HepG2 (cell line): ENCODE data around the gene OLAH. TPM values are rescaled to one million over a fixed set of nuclear protein-coding genes. Genes with fewer than 3 reads are reported as not detected.

Experiments used
- ATAC-seq: fragments of 200-7000 bp; cut with Tn5 transposase; 3 replicates; pipeline ENCODE4 v1.9.1; 2020; ENCODE audit warnings: mild to moderate bottlenecking, moderate library complexity
- BruUV-seq: library from RNA; stranded (reverse); fragments of 400-500 nt; replicated peaks from 2 replicates; lab custom pipeline; 2021; lab: Mats Ljungman, UMichigan
- CTCF ChIA-PET: fragments of 300-600 bp; formaldehyde crosslinking; extraction: SDS; loops from one replicate; lab custom pipeline; 2021; ENCODE audit warnings: low total read pairs, inconsistent platforms, low intra/inter-chr PET ratio; lab: Yijun Ruan, JAX
- POLR2A ChIA-PET: fragments of 350-600 bp; sonication (Branson Sonifier 250); formaldehyde crosslinking; loops from one replicate; lab custom pipeline; 2020; ENCODE audit warnings: antibody characterized with exemption, inconsistent platforms; lab: Yijun Ruan, JAX
- DNase-seq: peaks from one replicate; pipeline ENCODE4 v3.0.0-alpha.2; 2015; ENCODE audit warnings: low spot score
- FAIRE-seq: peaks from 3 replicates; lab custom pipeline; 2011; peaks lifted over from hg19 to GRCh38; lab: Jason Lieb, UNC
- H2AFZ ChIP-seq: one replicate; pipeline ENCODE4 v1.6.1; 2011; ENCODE audit warnings: low read length, inconsistent platforms
- H3K27ac ChIP-seq: fragments of 300-600 bp; 3 replicates; pipeline ENCODE4 v1.8.0; 2011; ENCODE audit warnings: mixed run types, mild to moderate bottlenecking, mixed read lengths, low read length, inconsistent platforms; ENCODE audit not compliant: insufficient read depth; ENCODE audit errors: extremely low read length
- H3K27me3 ChIP-seq, 2 experiments: fragments of 200-600 bp in 1 of 2; 2 replicates in 1 of 2; 3 replicates in 1 of 2; pipeline versions ENCODE4 v1.6.0 to v1.8.0; 2011; ENCODE audit warnings: low read length in 2 of 2, mild to moderate bottlenecking in 2 of 2, moderate library complexity in 2 of 2, inconsistent platforms in 1 of 2; ENCODE audit not compliant: insufficient read depth in 2 of 2, control insufficient read depth in 1 of 2
- H3K36me3 ChIP-seq, 2 experiments: fragments of 200-600 bp in 1 of 2; replicated peaks in 1 of 2; 2 replicates in 1 of 2; 3 replicates in 1 of 2; pipeline versions ENCODE4 v1.5.1 to v1.8.0; 2011; ENCODE audit warnings: low read length in 2 of 2, inconsistent platforms in 1 of 2; ENCODE audit not compliant: insufficient read depth in 2 of 2, control insufficient read depth in 1 of 2
- H3K4me1 ChIP-seq: 2 replicates; pipeline ENCODE4 v1.5.1; 2012; ENCODE audit warnings: low read length, inconsistent platforms; ENCODE audit not compliant: insufficient read depth
- H3K4me2 ChIP-seq: 2 replicates; pipeline ENCODE4 v1.6.0; 2011; ENCODE audit warnings: low read depth, low read length, inconsistent platforms
- H3K4me3 ChIP-seq, 3 experiments: fragments of 200-600 bp in 1 of 3; sonication (generic), shearing (Covaris generic) in 1 of 3; replicated peaks in 1 of 3; 2 replicates each; pipeline ENCODE4 v1.5.1; 2011 to 2016; ENCODE audit warnings: low read length in 3 of 3, inconsistent platforms in 2 of 3, low read depth in 2 of 3, mild to moderate bottlenecking in 2 of 3, control low read depth in 1 of 3, mixed read lengths in 1 of 3; ENCODE audit not compliant: insufficient read depth in 1 of 3
- H3K79me2 ChIP-seq: one replicate; pipeline ENCODE4 v1.6.1; 2011; ENCODE audit warnings: low read length, inconsistent platforms; ENCODE audit not compliant: insufficient read depth
- H3K9ac ChIP-seq: 2 replicates; pipeline ENCODE4 v1.6.0; 2011; ENCODE audit warnings: mild to moderate bottlenecking, low read depth, low read length, inconsistent platforms; ENCODE audit not compliant: insufficient read depth
- H3K9me3 ChIP-seq: 2 replicates; pipeline ENCODE4 v1.5.1; 2012; ENCODE audit warnings: mild to moderate bottlenecking, low read length
- H4K20me1 ChIP-seq: 2 replicates; pipeline ENCODE4 v1.6.0; 2011; ENCODE audit warnings: inconsistent platforms, mild to moderate bottlenecking, low read length, moderate library complexity; ENCODE audit not compliant: insufficient read depth
- BORCS8-MEF2B ChIP-seq: sonication (generic); formaldehyde crosslinking; IDR thresholded peaks from 2 replicates; pipeline ENCODE4 v1.8.0; 2022; ENCODE audit warnings: mild to moderate bottlenecking, missing genetic modification reagents
- GATAD2A ChIP-seq: IDR thresholded peaks from 2 replicates; pipeline ENCODE4 v1.6.1; 2016
- IRX3 ChIP-seq: sonication (generic); formaldehyde crosslinking; IDR thresholded peaks from 2 replicates; pipeline ENCODE4 v1.8.1; 2023; ENCODE audit warnings: mild to moderate bottlenecking, low read depth, missing genetic modification reagents, borderline replicate concordance
- NFE2L2 ChIP-seq: fragments of 150-350 bp; IDR thresholded peaks from 2 replicates; pipeline ENCODE4 v1.6.1; 2014; ENCODE audit warnings: low read length
- SP1 ChIP-seq, 2 experiments: fragments of 450-650 bp in 1 of 2; sonication (generic) in 1 of 2; formaldehyde crosslinking in 1 of 2; IDR thresholded peaks; 2 replicates each; pipeline versions ENCODE4 v1.4.0 to v1.6.1; 2016 to 2020; ENCODE audit warnings: missing genetic modification reagents in 1 of 2
- USF2 ChIP-seq, 2 experiments: sonication (generic) in 1 of 2; formaldehyde crosslinking in 1 of 2; IDR thresholded peaks; 2 replicates each; pipeline versions ENCODE4 v1.5.1 to v1.6.1; 2011 to 2020; ENCODE audit warnings: borderline replicate concordance in 1 of 2, low read depth in 1 of 2, low read length in 1 of 2, mild to moderate bottlenecking in 1 of 2, missing genetic modification reagents in 1 of 2, moderate library complexity in 1 of 2
- YEATS4 ChIP-seq: sonication (generic); formaldehyde crosslinking; IDR thresholded peaks from 2 replicates; pipeline ENCODE4 v1.4.0; 2020; ENCODE audit warnings: missing genetic modification reagents, borderline replicate concordance
- ZKSCAN8 ChIP-seq: IDR thresholded peaks from 2 replicates; pipeline ENCODE4 v1.6.1; 2016; ENCODE audit warnings: borderline replicate concordance, missing genetic modification reagents, missing compliant biosample characterization
- ZNF501 ChIP-seq: sonication (generic); formaldehyde crosslinking; IDR thresholded peaks from 2 replicates; pipeline ENCODE4 v1.5.1; 2020; ENCODE audit warnings: mild to moderate bottlenecking, moderate library complexity, missing genetic modification reagents
- WGBS: methylation state at CpG from one replicate; pipeline ENCODE4 v1.1.6; 2017; ENCODE audit warnings: low lambda C conversion rate; 5-methylcytosine and 5-hydroxymethylcytosine counted together
- in situ Hi-C: cut with HindIII; loops from 2 replicates; pipeline ENCODE4 v1.10.0; 2017; ENCODE audit warnings: low pct_unique_long_range_greater_than_20kb; ENCODE audit not compliant: extremely low pct_ligation_motif_present
- intact Hi-C: fragments of 100-400 bp; cut with micrococcal nuclease; formaldehyde crosslinking; loops from one replicate; pipeline ENCODE4 v1.10.0; 2022; ENCODE audit not compliant: unreplicated experiment
- polyA plus RNA-seq, 8 experiments: library from polyadenylated mRNA; depleted of rRNA in 3 of 8; stranded (reverse) in 7 of 8; unstranded in 1 of 8; fragments of >200 nt; fragmentation: Illumina TruSeq in 4 of 8; extraction: Trizol in 4 of 8; gene quantifications; 2 replicates each; pipeline versions ENCODE4 v1.2.1 to v1.2.3, GENCODE V29; 2011 to 2016; ENCODE audit warnings: low read depth in 4 of 8, missing spikeins in 1 of 8, mixed read lengths in 1 of 8; ENCODE audit not compliant: insufficient read depth in 1 of 8
- total RNA-seq, 5 experiments: library from RNA; depleted of rRNA; stranded (reverse); fragments of >200 nt; fragmentation: Illumina TruSeq; extraction: Trizol; gene quantifications; 2 replicates each; pipeline ENCODE4 v1.2.3, GENCODE V29; 2016; ENCODE audit warnings: low read depth in 1 of 5
- TF ChIP-seq, protein P1 (sequence below): sonication (generic); formaldehyde crosslinking; IDR thresholded peaks from 2 replicates; pipeline ENCODE4 v1.4.0; 2020; ENCODE audit warnings: missing genetic modification reagents, borderline replicate concordance
- TF ChIP-seq, protein P2 (sequence below): sonication (generic); formaldehyde crosslinking; IDR thresholded peaks from 2 replicates; pipeline ENCODE4 v1.5.1; 2020; ENCODE audit warnings: mild to moderate bottlenecking, missing genetic modification reagents, moderate library complexity

Gene OLAH
- total and polyA plus RNA-seq, 2 of the 13 experiments (the other 11 are each of a cell fraction or from before 2014, with no cell fraction given), result 0.13 TPM; not detected in 1

GRCh38 chr10:15060638-15061037 lies 16.9 kb downstream of the OLAH start:
- Histone ChIP-seq H4K20me1 (no peaks in the 10 kb centered on the region), H3K4me3 (no peak overlapping the region), H3K79me2 (no peaks in the 10 kb centered on the region), H3K27ac (no peak overlapping the region), H3K4me1 (no peaks in the 10 kb centered on the region), H3K9ac (no peak overlapping the region), H2AFZ (no peak overlapping the region), H3K9me3 (0 out of 2 replicates have a peak, but pooled peaks cover 6% of the 10 kb centered on the region), H3K36me3 (no peaks in the 10 kb centered on the region), H3K27me3 (no peaks in the 10 kb centered on the region; a peak in 1 of 5 replicates), H3K4me2 (no peak overlapping the region)
- intact Hi-C loops, result no loop called here
- POLR2A ChIA-PET, result no interaction called here
- ATAC-seq, result no peak
- no peak for DNase-seq
- no TSS peak for BruUV-seq
- CTCF ChIA-PET, result no interaction called here
- FAIRE-seq, result no peak
- 1% methylated on average over 2 of the region's 2 CpGs for WGBS
- in situ Hi-C loops, result no loop called here
- TF ChIP-seq YEATS4 (CRISPR knock-in tag) (no peak), SP1 (IDR thresholded peaks at IDR 0.05) (no peak), SP1 (CRISPR knock-in tag; IDR thresholded peaks at IDR 0.05) (no peak), ZKSCAN8 (CRISPR knock-in tag) (no peak), BORCS8-MEF2B (CRISPR knock-in tag) (no peak), USF2 (IDR thresholded peaks at IDR 0.05; ENCODE audit: low read depth, low read length) (no peak), USF2 (CRISPR knock-in tag; IDR thresholded peaks at IDR 0.05; ENCODE audit: borderline replicate concordance) (no peak), IRX3 (CRISPR knock-in tag) (no peak), GATAD2A (no peak), ZNF501 (CRISPR knock-in tag) (no peak), NFE2L2 (no peak)
- TF ChIP-seq, protein P1, sequence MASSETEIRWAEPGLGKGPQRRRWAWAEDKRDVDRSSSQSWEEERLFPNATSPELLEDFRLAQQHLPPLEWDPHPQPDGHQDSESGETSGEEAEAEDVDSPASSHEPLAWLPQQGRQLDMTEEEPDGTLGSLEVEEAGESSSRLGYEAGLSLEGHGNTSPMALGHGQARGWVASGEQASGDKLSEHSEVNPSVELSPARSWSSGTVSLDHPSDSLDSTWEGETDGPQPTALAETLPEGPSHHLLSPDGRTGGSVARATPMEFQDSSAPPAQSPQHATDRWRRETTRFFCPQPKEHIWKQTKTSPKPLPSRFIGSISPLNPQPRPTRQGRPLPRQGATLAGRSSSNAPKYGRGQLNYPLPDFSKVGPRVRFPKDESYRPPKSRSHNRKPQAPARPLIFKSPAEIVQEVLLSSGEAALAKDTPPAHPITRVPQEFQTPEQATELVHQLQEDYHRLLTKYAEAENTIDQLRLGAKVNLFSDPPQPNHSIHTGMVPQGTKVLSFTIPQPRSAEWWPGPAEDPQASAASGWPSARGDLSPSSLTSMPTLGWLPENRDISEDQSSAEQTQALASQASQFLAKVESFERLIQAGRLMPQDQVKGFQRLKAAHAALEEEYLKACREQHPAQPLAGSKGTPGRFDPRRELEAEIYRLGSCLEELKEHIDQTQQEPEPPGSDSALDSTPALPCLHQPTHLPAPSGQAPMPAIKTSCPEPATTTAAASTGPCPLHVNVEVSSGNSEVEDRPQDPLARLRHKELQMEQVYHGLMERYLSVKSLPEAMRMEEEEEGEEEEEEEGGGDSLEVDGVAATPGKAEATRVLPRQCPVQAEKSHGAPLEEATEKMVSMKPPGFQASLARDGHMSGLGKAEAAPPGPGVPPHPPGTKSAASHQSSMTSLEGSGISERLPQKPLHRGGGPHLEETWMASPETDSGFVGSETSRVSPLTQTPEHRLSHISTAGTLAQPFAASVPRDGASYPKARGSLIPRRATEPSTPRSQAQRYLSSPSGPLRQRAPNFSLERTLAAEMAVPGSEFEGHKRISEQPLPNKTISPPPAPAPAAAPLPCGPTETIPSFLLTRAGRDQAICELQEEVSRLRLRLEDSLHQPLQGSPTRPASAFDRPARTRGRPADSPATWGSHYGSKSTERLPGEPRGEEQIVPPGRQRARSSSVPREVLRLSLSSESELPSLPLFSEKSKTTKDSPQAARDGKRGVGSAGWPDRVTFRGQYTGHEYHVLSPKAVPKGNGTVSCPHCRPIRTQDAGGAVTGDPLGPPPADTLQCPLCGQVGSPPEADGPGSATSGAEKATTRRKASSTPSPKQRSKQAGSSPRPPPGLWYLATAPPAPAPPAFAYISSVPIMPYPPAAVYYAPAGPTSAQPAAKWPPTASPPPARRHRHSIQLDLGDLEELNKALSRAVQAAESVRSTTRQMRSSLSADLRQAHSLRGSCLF (CRISPR knock-in tag), result no peak
- TF ChIP-seq, protein P2, sequence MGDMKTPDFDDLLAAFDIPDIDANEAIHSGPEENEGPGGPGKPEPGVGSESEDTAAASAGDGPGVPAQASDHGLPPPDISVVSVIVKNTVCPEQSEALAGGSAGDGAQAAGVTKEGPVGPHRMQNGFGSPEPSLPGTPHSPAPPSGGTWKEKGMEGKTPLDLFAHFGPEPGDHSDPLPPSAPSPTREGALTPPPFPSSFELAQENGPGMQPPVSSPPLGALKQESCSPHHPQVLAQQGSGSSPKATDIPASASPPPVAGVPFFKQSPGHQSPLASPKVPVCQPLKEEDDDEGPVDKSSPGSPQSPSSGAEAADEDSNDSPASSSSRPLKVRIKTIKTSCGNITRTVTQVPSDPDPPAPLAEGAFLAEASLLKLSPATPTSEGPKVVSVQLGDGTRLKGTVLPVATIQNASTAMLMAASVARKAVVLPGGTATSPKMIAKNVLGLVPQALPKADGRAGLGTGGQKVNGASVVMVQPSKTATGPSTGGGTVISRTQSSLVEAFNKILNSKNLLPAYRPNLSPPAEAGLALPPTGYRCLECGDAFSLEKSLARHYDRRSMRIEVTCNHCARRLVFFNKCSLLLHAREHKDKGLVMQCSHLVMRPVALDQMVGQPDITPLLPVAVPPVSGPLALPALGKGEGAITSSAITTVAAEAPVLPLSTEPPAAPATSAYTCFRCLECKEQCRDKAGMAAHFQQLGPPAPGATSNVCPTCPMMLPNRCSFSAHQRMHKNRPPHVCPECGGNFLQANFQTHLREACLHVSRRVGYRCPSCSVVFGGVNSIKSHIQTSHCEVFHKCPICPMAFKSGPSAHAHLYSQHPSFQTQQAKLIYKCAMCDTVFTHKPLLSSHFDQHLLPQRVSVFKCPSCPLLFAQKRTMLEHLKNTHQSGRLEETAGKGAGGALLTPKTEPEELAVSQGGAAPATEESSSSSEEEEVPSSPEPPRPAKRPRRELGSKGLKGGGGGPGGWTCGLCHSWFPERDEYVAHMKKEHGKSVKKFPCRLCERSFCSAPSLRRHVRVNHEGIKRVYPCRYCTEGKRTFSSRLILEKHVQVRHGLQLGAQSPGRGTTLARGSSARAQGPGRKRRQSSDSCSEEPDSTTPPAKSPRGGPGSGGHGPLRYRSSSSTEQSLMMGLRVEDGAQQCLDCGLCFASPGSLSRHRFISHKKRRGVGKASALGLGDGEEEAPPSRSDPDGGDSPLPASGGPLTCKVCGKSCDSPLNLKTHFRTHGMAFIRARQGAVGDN, result no peak
